HG03432 (cell line): ENCODE data around the gene TMEM184B.

ENCODE experiments used
- ATAC-seq: cut with Tn5 transposase; IDR thresholded peaks from one replicate; pipeline ENCODE4 v1.9.1; 2021; ENCODE audit warnings: mild to moderate bottlenecking, moderate library complexity; ENCODE audit not compliant: unreplicated experiment

TMEM184B gene

GRCh38 chr22:38308791-38309498, 36.1 kb upstream of the TMEM184B start:
- ATAC-seq: no peak

- peak; percentile 74 for ATAC-seq
Measured at GRCh38 chr22:38305471-38306448, 33.0 kb upstream of the TMEM184B start.

DNA sequence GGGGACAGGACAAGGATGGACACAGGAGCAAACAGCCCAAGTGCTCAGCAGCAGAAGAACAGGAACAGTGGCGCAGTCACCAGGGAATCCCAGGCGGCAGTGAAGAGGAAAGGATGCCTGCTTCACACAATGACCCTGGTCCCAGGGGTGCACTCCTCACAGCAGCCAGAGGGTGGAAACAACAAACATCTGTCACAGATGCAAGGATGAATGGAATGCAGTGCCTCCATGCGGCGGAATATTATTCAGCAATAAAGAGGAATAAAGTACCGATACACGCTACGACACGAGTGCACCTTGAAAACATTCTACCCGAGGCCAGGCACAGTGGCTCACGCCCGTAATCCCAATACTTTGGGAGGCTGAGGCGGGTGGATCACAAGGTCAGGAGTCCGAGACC, 31.7 kb upstream of the TMEM184B start:
- no peak for ATAC-seq

DNA sequence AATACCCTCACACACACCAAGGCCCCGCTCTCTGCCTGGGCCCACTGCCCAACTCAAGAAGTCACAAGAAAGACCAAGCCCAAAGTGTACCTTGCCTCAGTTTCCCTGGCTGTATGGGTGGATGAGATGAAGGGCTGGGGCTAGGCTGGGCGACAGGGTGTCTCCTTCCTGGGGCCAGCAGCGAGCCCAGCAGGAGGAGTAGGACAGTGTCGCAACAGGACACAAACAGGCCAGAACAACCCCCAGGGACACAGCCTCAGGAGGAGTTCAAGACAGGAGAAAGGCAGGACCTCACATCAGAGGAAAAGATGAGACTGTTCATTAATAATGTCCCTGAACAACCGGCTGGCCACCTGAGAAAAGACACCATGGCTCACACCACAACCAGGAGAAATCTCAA, 31.2 kb upstream of the TMEM184B start:
- ATAC-seq: no peak

DNA sequence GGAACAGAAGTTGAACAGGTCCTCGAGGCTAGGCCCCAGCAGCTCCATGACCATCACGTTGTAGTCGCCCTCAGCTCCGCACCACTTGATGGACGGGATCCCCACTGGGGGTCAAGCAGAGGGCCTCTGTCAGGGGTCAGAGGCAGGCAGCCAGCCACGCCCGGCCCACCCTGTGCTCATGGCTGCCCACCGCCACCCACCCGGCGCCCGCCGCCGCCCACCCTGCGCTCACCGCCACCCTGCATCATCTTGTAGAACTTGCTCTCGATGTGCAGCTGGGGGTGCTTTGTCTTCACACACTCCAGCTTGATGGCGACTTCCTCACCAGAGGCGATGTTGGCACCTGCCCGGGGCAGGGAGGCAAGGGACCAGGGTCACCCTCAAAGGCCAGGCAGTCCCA, 30.1 kb upstream of the TMEM184B start:
- ATAC-seq: no peak

- ATAC-seq: no peak
Measured at GRCh38 chr22:38300946-38301345, 28.1 kb upstream of the TMEM184B start.

DNA sequence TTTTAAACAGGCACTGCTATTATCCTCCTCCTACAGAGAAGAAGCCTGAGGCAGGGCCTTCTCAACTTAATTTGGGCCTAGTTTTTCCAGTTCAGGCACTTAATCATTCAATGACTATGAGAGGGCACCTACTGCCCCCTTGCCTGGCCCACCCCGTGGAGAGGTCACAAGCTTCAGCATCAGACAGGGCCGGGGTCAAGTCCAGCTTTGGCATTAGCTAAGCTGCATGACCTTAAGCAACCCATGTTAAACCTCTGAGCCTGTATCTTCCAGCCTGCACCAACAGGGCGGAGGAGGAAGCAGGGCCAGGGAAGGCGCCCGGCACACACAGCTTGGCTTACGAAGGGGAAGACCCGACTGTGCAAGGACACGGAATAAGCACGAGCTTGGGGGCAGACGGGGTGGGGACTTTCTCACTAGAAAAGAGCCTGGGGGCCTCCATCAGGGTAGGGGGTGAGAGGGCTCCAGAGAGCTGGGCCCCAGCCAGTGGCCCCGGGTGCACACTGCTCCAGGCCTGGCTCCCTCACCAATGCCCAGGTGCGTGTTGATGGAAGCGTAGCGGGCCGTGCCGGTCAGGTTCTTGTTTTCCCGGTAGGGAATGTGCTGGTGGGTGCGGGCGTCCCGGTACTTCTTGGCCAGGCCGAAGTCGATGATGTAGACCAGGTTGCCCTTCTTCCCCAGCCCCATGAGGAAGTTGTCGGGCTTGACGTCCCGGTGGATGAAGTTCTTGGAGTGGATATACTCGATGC, 27.6 kb upstream of the TMEM184B start:
- no peak for ATAC-seq

GRCh38 chr22:38299770-38300102, 26.9 kb upstream of the TMEM184B start:
- no peak for ATAC-seq

DNA sequence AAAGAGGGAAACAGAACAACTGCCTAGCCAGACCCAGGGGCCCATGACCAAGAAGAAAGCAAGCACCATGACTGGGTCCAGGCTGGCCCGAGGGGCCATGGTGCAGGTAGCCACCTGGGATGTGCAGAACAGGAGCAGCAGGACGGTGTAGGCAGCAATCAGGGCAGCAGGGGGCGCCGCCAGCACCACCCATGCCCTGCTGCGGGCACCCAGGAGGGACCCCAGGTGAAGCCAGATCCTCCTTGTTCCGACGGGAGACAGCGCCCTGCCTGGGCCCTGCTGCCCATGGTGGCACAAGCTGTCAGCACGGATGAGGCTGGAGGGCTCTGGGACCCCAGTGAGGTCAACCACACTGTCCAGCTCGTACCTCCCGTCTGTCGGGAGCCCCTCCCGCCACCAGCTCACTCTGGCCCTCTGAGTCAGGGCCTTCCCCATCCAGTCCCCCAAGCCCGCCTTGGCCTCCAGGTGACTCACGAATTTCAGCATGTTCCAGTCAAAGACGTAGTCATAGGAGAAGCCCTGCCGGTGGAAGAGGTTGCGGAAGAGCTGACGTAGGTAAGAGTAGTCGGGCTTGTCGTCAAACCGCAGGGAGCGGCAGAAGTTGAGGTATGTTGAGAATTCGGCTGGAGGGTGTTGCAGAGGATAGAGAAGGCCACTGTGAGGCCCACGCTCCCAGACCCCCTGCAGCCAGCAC, 25.6 kb upstream of the TMEM184B start:
- no peak for ATAC-seq

- ATAC-seq: no peak
Measured at GRCh38 chr22:38296372-38296771, 23.6 kb upstream of the TMEM184B start.

- no peak for ATAC-seq
Measured at GRCh38 chr22:38295863-38296262, 23.1 kb upstream of the TMEM184B start.

DNA sequence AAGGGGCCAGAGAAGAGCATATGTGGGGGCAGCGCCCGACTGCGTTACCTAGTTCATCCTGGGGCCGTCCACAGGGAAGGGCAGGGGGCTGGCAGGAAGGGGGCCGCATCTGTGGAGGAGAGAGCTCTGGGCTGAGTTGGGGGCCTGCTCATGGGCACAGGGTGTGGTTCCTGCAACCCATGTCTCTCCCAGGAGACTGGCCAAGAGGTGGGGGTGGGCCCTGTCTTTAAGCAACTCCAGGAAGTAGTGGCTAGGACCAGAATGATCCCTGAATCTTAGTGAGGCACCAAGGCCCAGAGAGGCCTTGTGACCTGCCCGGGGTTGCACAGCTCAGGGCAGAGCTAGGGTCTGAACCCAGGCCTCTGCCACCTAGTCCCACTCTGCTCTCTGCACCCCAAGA, 22.5 kb upstream of the TMEM184B start:
- no peak for ATAC-seq

- no peak for ATAC-seq
Measured at GRCh38 chr22:38294193-38294592, 21.4 kb upstream of the TMEM184B start.

- no peak for ATAC-seq
Measured at GRCh38 chr22:38292694-38293093, 19.9 kb upstream of the TMEM184B start.

DNA sequence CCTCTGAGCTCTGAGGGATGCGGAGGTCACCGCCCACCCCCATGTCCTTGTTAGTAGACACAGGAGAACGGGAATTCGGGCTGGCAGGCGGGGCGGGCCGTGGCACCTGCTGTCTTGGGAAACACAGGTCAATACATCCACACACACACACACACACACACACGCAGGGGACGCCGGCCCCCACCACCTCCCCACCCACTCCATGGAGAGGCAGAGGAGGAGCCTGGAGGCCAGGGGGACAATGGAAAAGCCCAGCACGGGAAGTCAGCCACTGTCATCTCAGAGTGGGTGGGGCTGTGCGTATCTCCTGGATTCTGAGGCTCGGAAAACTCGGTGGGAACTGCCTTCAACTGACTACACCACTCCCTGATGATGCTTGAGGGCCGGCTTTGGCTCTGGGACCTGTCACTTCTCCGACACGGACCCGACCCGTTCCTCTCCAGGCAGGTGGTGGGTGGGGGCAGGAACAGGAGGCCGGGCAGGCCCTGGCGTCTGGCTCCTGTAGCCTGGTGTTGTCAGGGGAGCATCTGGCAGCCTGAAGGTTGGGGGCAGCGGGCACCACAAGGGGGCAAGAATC, 18.5 kb upstream of the TMEM184B start:
- no peak for ATAC-seq

- no peak for ATAC-seq
Measured at GRCh38 chr22:38290347-38290746, 17.5 kb upstream of the TMEM184B start.

GRCh38 chr22:38289583-38290082, 16.8 kb upstream of the TMEM184B start:
- no peak for ATAC-seq

- no peak for ATAC-seq
Measured at GRCh38 chr22:38286915-38287669, 14.3 kb upstream of the TMEM184B start.

DNA sequence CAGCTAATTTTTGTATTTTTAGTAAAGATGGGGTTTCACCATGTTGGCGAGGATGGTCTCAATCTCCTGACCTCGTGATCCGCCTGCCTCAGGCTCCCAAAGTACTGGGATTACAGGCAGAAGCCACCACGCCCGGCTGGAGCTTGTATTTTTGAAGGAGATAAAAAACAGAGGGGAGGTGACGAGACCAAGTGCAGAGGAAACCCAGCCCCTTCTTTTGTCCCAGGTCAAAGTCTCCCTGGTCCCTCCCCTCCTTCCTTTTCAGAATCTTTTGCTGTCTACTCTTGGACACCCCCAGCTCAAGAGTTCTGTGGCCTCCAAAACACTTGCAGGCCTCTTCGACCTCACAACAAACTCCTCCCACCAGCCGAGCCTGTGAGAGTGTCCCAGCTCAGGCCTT, 12.2 kb upstream of the TMEM184B start:
- ATAC-seq: no peak

GRCh38 chr22:38284042-38284402, 11.2 kb upstream of the TMEM184B start:
- no peak for ATAC-seq
